ENCODE data around the gene EIF4E1B.

EIF4E1B gene

DNA sequence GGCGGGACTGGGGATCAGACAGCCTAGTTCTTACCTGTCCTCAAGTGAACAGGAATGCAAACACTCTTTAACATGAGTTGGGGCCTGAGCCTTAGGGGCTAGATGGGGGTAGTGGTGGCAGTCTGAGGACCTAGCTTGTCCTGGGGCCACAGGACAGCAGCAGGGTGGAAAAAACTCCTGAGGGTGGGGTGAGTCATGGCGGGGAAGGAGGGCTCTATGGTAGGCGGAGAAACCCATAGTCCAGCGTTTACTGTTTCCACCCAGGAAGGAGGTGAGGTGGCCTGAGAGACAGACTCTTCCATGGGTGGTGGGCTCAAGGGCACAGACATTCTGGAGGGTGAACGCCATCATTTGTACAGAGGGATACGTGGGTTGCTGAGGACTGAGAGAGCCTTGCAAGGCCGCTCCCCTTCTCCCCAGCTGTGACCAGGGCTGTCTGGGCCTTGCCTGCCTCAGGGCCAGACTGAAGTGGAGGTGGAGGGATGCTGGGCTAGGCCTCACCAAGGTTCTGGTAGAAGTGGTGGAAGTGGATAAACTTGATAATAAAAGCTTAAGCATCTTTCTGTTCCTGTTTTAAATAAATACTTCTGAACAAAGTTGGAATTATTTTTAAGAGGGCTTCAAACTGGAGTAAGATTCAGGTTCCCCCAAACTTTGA is 15.7 kb downstream of the EIF4E1B start:
- DNase-seq (ENCODE audit: low read depth in 2 of 3, low spot score in 2 of 3), result no peak

GRCh38 chr5:176646707-176647029 is 16.2 kb downstream of the EIF4E1B start:
- no peak for DNase-seq (ENCODE audit: low read depth in 2 of 3, low spot score in 2 of 3)

GRCh38 chr5:176647030-176647842 is 16.8 kb downstream of the EIF4E1B start, which contains the start of gene TSPAN17:
Gene TSPAN17, plus strand, starts transcription at chr5:176647484. Its CDS starts 132 bp downstream, at chr5:176647616.
- peak; percentile 97 to 98 (median 97) for DNase-seq (ENCODE audit: low read depth in 2 of 3, low spot score in 2 of 3)

DNA sequence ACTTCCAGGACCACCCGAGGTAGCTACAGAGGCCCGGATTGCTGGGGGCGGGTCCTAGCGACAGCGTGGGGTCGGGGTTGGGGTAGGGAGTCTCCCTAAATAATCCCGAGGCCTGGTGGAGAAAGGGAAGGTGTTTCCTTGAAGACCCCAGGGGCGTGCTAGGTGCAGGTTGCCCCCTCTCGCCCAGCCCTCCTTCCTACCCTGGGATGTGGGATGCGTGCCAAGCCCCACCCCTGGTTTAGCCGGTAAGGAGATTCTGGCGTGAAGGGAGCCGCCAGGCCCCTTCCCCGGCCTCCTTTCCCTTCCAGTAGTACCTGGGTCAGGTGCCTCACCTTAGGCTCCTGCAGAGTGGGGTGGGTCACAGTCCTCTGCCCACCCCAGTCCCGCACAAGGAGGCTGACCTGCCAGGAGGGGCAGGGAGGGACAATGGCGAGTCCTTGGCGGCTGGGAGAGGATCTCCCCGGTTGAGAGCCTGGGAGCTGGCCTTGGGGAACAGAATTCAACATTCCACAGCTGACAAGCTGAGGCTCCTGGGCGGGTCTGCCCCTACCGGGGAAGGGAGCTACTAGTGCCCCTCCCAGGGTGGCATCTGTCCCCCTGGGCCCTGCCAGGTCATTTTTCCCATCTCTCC is 17.5 kb downstream of the EIF4E1B start:
- no peak for DNase-seq (ENCODE audit: low read depth in 2 of 3, low spot score in 2 of 3)

GRCh38 chr5:176648474-176649194 is 18.2 kb downstream of the EIF4E1B start:
- DNase-seq (ENCODE audit: low read depth in 2 of 3, low spot score in 2 of 3), result no peak

DNA sequence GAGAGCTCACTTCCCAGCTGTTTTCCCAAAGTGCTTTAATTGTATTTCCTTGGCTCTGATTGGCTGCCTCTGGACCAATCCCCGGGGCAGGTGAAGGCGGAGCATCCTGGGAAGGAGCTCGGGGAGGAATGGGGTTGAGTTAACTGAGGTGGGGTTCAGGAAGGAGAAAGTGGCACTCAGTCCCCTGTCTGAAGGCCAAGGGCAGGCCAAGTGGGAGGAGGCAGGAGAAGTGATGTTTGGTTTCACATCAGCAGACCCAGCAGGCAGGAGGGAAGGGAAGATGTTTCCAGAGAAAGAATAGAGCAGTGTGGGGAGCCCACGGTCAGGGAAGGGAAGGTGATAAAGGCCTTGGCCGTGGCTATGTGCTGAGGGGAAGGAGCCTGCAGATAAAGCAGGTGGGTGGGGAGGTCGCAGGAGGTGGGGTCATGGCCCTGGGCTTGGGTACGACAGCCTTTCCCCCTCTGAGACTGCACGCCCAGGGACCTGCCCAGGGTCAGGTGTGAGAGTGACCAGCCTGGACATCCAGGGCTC is 19.9 kb downstream of the EIF4E1B start:
- DNase-seq (ENCODE audit: low read depth in 2 of 3, low spot score in 2 of 3), result no peak

DNA sequence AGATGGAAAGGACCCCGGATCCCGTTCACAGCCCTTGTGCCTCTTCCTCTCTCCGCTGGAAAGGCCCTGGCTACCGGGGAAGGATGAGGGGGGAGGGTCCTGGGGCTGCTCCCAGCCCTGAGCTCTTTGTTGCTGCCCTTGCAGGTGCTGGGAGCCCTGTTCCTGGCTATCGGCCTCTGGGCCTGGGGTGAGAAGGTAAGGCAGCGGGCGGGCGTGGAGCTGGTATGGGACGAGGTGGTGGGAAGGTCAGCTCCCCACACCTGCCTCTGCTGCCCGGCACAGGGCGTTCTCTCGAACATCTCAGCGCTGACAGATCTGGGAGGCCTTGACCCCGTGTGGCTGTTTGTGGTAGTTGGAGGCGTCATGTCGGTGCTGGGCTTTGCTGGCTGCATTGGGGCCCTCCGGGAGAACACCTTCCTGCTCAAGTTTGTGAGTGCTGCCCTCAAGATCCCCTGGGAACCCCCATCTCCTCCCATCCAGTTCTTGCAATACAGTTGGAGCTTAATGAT is 21.1 kb downstream of the EIF4E1B start:
- no peak for DNase-seq (ENCODE audit: low read depth in 2 of 3, low spot score in 2 of 3)

DNA sequence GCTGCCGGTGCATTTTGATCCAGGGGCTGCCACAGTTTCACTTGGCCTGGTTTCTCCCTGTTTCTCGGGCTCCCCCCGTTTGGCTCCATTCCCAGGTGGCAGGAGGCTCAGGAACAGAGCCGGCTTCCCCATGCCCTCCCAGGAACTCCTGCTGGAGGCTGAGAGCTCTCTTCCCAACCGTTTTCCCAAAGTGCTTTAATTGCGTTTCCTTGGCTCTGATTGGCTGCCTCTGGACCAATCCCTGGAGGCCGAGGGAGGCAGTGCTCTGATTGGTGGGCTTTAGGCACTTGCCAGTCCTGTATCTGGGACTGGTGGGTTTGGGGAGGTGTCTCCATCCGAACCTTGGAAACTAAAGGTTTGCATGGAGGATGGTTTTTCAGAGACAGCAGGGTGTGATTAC is 21.7 kb downstream of the EIF4E1B start:
- no peak for DNase-seq (ENCODE audit: low read depth in 2 of 3, low spot score in 2 of 3)

DNA sequence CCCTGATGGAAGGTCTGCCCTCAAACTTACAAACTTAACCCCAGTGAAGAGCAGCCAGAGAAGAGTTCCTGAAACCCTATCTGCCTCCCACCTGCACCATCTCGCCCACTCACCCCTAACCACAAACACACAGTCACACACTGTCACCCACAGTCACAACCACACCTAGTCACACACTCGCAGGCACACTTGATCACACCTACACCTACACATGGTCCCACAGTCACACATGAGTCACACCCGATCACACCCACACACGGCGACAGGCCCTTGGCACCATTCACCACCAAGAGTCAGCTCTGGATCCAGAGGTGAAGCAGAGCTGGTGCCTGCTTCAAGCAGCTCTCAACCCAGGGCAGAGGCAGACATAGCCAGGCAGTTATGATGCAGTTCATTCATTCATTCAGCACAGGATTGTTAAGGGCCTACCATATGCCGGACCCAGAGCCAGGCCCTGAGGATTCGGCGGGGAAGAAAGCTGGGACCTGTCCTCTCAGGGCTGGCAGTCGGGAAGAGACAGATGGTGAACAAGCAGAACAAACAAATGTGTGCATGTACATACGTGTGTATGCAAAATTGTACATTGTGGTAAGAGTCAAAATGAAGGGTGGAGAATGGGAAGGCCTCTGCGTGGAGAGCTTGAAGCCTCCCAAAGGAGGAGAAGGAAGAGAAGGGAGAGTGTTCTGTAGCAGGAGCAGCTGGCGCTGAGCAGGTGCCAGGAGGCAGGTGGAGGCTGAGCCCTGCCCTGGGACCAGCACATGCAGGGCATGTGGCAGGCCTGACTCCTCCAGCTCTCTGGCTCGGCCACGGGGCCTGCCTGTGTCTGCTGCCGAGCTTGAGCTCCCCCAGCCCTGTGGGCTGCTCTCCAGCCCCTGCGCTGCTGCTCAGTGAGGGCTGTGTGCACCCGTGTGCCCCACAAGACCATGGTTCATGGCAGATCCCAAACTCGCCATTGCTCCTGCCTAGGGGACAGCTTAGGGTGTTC is 23.2 kb downstream of the EIF4E1B start:
- DNase-seq (ENCODE audit: low read depth in 2 of 3, low spot score in 2 of 3), result peak; percentile 52 to 60 (median 58)

DNA sequence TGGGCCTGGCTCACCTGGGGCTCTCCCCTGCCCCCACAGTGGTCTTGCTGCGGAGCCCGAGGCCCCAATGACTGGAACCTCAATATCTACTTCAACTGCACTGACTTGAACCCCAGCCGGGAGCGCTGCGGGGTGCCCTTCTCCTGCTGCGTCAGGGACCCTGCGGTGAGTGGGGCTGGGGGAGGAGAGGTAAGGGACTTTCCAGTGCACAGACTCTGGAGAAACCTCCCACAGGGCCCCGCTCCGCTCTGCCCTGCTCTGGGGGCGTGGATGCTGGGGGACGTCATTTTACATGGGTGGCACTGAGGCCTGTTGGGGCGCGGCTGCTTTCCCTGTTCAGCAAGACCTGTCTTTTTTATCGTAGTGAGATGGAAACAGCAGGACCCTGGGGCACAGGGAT is 24.4 kb downstream of the EIF4E1B start:
- DNase-seq (ENCODE audit: low read depth in 2 of 3, low spot score in 2 of 3), result no peak

GRCh38 chr5:176656467-176656990 is 26.1 kb downstream of the EIF4E1B start:
- no peak for DNase-seq (ENCODE audit: low read depth in 2 of 3, low spot score in 2 of 3)

- peak in 1 of 3 experiments; percentile 46 for DNase-seq (ENCODE audit: low read depth in 2 of 3, low spot score in 2 of 3)
These were observed 27.6 kb downstream of the EIF4E1B start for GRCh38 chr5:176658007-176658599.

GRCh38 chr5:176658817-176659511 is 28.5 kb downstream of the EIF4E1B start:
- DNase-seq (ENCODE audit: low read depth in 2 of 3, low spot score in 2 of 3), result no peak

DNA sequence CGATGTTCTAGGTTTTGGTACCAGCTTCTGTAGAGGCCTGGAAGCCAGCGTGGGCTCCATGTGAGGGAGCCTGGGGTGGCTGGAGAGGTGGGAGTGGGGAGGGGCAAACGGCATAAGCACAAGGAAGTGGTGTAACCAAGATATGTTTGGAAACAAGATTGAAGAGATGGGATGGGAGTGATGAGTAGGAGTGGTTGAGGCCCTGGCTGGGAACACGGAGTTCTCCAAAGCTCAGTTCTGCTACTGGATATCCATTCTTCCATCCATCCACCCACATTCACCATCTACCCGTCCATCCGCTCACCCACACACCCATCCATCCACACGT is 29.0 kb downstream of the EIF4E1B start:
- no peak for DNase-seq (ENCODE audit: low read depth in 2 of 3, low spot score in 2 of 3)

DNA sequence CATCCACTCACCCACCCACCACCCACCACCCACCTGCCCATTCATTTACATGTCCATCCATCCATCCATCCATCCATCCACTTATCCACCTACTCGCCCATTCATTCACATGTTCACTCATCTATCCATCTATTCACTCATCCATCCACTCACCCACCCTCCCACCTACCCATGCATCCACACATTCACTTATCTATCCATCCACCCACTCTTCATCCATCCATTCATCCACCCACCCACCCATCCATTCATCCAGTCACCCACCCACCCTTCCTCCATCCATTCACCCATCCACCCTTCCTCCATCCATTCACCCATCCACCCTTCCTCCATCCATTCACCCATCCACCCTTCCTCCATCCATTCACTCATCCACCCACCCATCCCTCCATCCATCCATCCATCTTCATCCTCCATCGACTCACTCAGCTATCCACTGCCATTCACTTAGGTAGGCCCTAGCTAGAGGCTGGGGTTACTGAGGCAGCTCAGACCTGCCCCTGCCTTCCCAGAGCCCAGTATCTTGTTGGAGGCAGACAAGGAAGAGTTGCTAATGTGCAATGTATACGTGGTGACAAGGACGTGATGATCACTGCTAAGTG is 29.5 kb downstream of the EIF4E1B start:
- no peak for DNase-seq (ENCODE audit: low read depth in 2 of 3, low spot score in 2 of 3)

DNA sequence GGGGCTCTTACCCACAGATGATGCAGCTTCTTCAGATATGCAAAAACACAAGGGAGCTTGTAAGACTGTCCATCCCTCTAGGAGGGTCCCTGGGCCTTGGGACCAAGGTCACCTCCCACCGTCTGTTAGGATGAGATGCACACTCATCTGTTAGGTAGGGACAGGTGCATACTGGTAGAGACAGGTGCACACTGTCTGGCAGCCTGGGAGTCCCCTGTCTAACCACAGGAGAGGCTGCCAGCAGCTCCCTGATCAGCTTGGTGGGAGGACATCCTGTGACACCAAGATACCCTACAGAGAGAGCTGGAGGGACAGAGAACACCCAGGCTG is 30.0 kb downstream of the EIF4E1B start:
- no peak for DNase-seq (ENCODE audit: low read depth in 2 of 3, low spot score in 2 of 3)

DNA sequence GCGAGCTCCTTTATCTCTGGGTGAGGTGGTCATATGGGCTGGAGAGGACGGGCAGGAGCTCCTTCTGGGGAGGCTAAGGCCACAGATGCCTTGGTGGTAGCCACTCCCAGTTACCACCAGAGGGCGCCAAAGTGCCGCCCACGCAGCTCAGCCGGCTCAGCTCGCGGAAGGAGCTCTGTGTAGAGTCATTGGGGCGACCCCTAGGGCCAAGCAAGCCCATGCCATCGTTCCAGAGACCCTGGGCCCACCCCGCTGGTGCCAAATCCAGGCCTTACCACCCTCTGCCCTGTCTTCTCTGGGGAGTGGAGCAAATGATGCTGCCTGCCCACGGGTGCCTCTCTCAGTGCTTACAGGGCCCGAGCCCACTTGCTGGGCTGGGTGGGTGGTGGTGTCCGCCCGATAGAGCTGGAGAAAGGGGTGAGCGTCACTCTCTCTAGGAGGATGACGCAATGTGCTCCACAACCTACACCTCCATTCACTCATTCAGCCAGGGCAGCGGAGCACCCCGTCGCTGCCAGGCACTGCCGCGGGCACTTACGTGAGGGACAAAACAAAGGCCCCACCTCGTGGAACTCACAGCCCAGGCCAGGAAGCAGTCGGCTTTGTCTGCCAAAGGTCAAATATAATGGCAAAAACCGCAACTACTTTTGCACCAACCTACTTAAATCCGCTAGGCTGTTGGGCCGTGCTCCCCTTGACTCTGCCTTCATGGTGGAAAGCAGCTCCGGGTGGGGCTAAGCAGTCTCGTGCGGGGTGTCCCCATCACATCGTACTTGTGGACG is 30.6 kb downstream of the EIF4E1B start:
- peak; percentile 60 to 82 (median 82) for DNase-seq (ENCODE audit: low read depth in 2 of 3, low spot score in 2 of 3)

GRCh38 chr5:176661676-176662075 is 31.2 kb downstream of the EIF4E1B start:
- DNase-seq (ENCODE audit: low read depth in 2 of 3, low spot score in 2 of 3), result no peak

All from activated CD8-positive, alpha-beta memory T cell treated with anti-CD3 and anti-CD28 coated beads for 48 hours (primary cell).